A549 (cell line): Measurements from ENCODE around the gene HCFC2. TPM values are rescaled to one million over a fixed set of nuclear protein-coding genes. Genes with fewer than 3 reads are reported as not detected.
A peak's percentile ranks its signal among the peaks of the same experiment; 100 is the strongest.

Experiments
- ATAC-seq, 2 experiments: fragments of 200-7000 bp in 1 of 2; fragments of >200 bp in 1 of 2; cut with Nextera tagmentation in 1 of 2; cut with Tn5 transposase in 1 of 2; 3 replicates each; pipeline versions ENCODE4 v1.8.0 to v1.9.1; 2018 to 2020; ENCODE audit warnings: mild to moderate bottlenecking in 1 of 2, moderate library complexity in 1 of 2
- CTCF ChIA-PET: fragments of 300-600 bp; sonication (Branson Sonifier 250); formaldehyde crosslinking; extraction: SDS; loops from one replicate; lab custom pipeline; 2021; ENCODE audit warnings: antibody characterized with exemption, inconsistent platforms; lab: Yijun Ruan, JAX
- POLR2A ChIA-PET: fragments of 350-600 bp; formaldehyde crosslinking; extraction: SDS; loops from one replicate; lab custom pipeline; 2021; ENCODE audit warnings: antibody characterized with exemption, inconsistent platforms; lab: Yijun Ruan, JAX
- DNase-seq, 2 experiments: peaks; one replicate each; pipeline versions ENCODE4 v3.0.0 to v3.0.0-alpha.2; 2011 to 2016; ENCODE audit warnings: low read depth in 1 of 2, low spot score in 1 of 2
- FAIRE-seq: peaks from 2 replicates; lab custom pipeline; 2011; peaks lifted over from hg19 to GRCh38; lab: Jason Lieb, UNC
- H3K27ac ChIP-seq, 2 experiments: fragments of >200 bp; sonication (Bioruptor Twin); formaldehyde crosslinking; 3 replicates each; pipeline ENCODE4 v1.5.1; 2016 to 2017
- H3K4me1 ChIP-seq: fragments of >200 bp; sonication (Bioruptor Twin); formaldehyde crosslinking; 3 replicates; pipeline ENCODE4 v1.6.1; 2016
- H3K4me2 ChIP-seq: fragments of >200 bp; sonication (Bioruptor Twin); formaldehyde crosslinking; 3 replicates; pipeline ENCODE4 v1.6.1; 2016
- H3K4me3 ChIP-seq: fragments of >200 bp; sonication (Bioruptor Twin); formaldehyde crosslinking; 3 replicates; pipeline ENCODE4 v1.5.1; 2016
- H3K9me3 ChIP-seq: fragments of >200 bp; sonication (Bioruptor Twin); formaldehyde crosslinking; 3 replicates; pipeline ENCODE4 v1.6.1; 2016
- ATOH8 ChIP-seq: fragments of 250-450 bp; sonication (Bioruptor Pico); IDR thresholded peaks from 2 replicates; pipeline ENCODE4 v1.5.0; 2020; ENCODE audit warnings: low read depth, mild to moderate bottlenecking, moderate library complexity
- BCL3 ChIP-seq: fragments of >200 bp; sonication (Bioruptor Twin); formaldehyde crosslinking; IDR thresholded peaks from 3 replicates; pipeline ENCODE4 v1.6.1; 2016
- CBX2 ChIP-seq: fragments of 200-600 bp; sonication (generic); IDR thresholded peaks from 2 replicates; pipeline ENCODE4 v1.6.1; 2016; ENCODE audit warnings: low read depth, mild to moderate bottlenecking, borderline replicate concordance
- EHMT2 ChIP-seq: fragments of 200-600 bp; sonication (generic); IDR thresholded peaks from 2 replicates; pipeline ENCODE4 v1.6.1; 2016; ENCODE audit warnings: antibody characterized with exemption, low read depth, mild to moderate bottlenecking, moderate library complexity
- FOSL2 ChIP-seq, 2 experiments: fragments of 450-650 bp in 1 of 2; fragments of >200 bp in 1 of 2; sonication (Bioruptor Twin) in 1 of 2; formaldehyde crosslinking; IDR thresholded peaks; 2 replicates each; pipeline versions ENCODE4 v1.5.0 to v1.6.1; 2016 to 2020; ENCODE audit warnings: mild to moderate bottlenecking in 1 of 2, moderate library complexity in 1 of 2
- GATA3 ChIP-seq: IDR thresholded peaks from 2 replicates; pipeline ENCODE4 v1.6.1; 2012; ENCODE audit warnings: borderline replicate concordance
- HDAC2 ChIP-seq: fragments of 200-600 bp; sonication (generic); IDR thresholded peaks from 2 replicates; pipeline ENCODE4 v1.6.1; 2016
- HOXA7 ChIP-seq: fragments of 250-450 bp; sonication (Bioruptor Pico); IDR thresholded peaks from 2 replicates; pipeline ENCODE4 v1.5.0; 2020; ENCODE audit warnings: mild to moderate bottlenecking, moderate library complexity
- KDM5A ChIP-seq: fragments of 200-600 bp; sonication (generic); IDR thresholded peaks from 2 replicates; pipeline ENCODE4 v1.6.1; 2016; ENCODE audit warnings: antibody characterized with exemption, mild to moderate bottlenecking
- MAFK ChIP-seq: fragments of 450-650 bp; IDR thresholded peaks from 2 replicates; pipeline ENCODE4 v1.6.1; 2014; ENCODE audit not compliant: partially characterized antibody
- MYC ChIP-seq: IDR thresholded peaks from 2 replicates; pipeline ENCODE4 v1.6.1; 2012; ENCODE audit warnings: mild to moderate bottlenecking, inconsistent platforms, low read length, improper control_type of control experiment, borderline replicate concordance
- NFE2L2 ChIP-seq: fragments of 150-350 bp; conservative IDR thresholded peaks from 2 replicates; pipeline ENCODE4 v1.6.1; 2014; ENCODE audit warnings: low read length
- PBX3 ChIP-seq: IDR thresholded peaks from 2 replicates; pipeline ENCODE4 v1.6.1; 2012
- RAD21 ChIP-seq, 2 experiments: fragments of >200 bp in 1 of 2; sonication (Bioruptor Twin) in 1 of 2; formaldehyde crosslinking in 1 of 2; IDR thresholded peaks in 1 of 2; conservative IDR thresholded peaks in 1 of 2; 2 replicates in 1 of 2; 3 replicates in 1 of 2; pipeline ENCODE4 v1.6.1; 2012 to 2018; ENCODE audit warnings: inconsistent platforms in 1 of 2
- RARB ChIP-seq: fragments of 250-450 bp; sonication (Bioruptor Pico); IDR thresholded peaks from 2 replicates; pipeline ENCODE4 v1.8.0; 2021; ENCODE audit warnings: mild to moderate bottlenecking, moderate library complexity
- RCOR1 ChIP-seq: fragments of 150-350 bp; IDR thresholded peaks from 2 replicates; pipeline ENCODE4 v1.6.1; 2014; ENCODE audit warnings: antibody characterized with exemption, low read length, low read depth
- RNF2 ChIP-seq: fragments of 200-600 bp; sonication (generic); IDR thresholded peaks from 2 replicates; pipeline ENCODE4 v1.6.1; 2016; ENCODE audit warnings: low read depth, mild to moderate bottlenecking, antibody characterized with exemption, moderate library complexity, borderline replicate concordance
- SMC3 ChIP-seq: fragments of >200 bp; sonication (Bioruptor Twin); formaldehyde crosslinking; IDR thresholded peaks from 3 replicates; pipeline ENCODE4 v1.6.1; 2018; ENCODE audit warnings: inconsistent platforms
- TP53 ChIP-seq: fragments of 250-450 bp; sonication (Bioruptor Pico); IDR thresholded peaks from 2 replicates; pipeline ENCODE4 v1.5.0; 2021; ENCODE audit warnings: mild to moderate bottlenecking, moderate library complexity
- ZNF302 ChIP-seq: fragments of 250-450 bp; sonication (Bioruptor Pico); IDR thresholded peaks from 2 replicates; pipeline ENCODE4 v1.9.0; 2021; ENCODE audit warnings: inconsistent platforms, mild to moderate bottlenecking, moderate library complexity
- WGBS: methylation state at CpG from one replicate; pipeline ENCODE4 v1.1.6; 2017; ENCODE audit errors: missing lambda C conversion rate; 5-methylcytosine and 5-hydroxymethylcytosine counted together
- polyA plus RNA-seq, 4 experiments: library from polyadenylated mRNA; depleted of rRNA in 3 of 4; stranded (reverse); fragments of >200 nt; fragmentation: RNase III in 1 of 4; extraction: RNeasy Plus Mini Kit Qiagen cat#74134 plus additional on column Dnase treatment in 1 of 4; gene quantifications; 2 replicates in 3 of 4; 3 replicates in 1 of 4; pipeline ENCODE4 v1.2.3, GENCODE V29; 2011 to 2017

The HCFC2 gene
- polyA plus RNA-seq, 2 of the 4 experiments (the other 2 are of a cell fraction), result 5.0 to 10.0 TPM

DNA sequence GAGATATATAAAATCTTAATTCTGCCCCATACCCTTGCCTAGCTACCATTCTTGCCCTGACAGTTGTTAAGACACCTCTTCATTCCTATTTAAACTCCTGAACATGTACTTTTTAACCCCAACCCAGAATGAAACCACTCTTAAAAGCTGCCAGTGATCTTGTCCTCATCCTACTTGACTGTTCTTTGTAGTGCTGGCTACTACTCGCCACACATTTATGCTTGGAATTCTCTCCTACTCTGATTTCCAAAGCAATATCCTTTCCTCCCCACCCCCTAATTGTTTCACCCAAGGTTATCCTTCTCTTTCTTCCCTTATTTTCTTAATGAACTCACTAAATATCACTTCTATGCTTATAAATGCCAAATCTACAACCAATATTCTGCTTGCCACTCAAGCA, 69.5 kb downstream of the HCFC2 start:
- POLR2A ChIA-PET, result no interaction called here
- Histone ChIP-seq H3K4me1 (peaks cover 75% of the 10 kb centered on the region), H3K27ac (0 out of 6 replicates have a peak overlapping the region, but pooled peaks of 1 of the 2 experiments have one; percentile 8), H3K9me3 (no peaks in the 10 kb centered on the region), H3K4me2 (peak overlapping the region; percentile 91), H3K4me3 (no peak overlapping the region)
- WGBS, result 85% methylated on average over 1 of the region's 1 CpG
- DNase-seq, result no peak
- CTCF ChIA-PET, result interaction anchor here (0.5 to 1.3 kb wide), 5 partner anchors 25 to 840 kb away, joined by 3 to 4 read pairs (median 3); no protein-coding TSS in a partner anchor
- no peak for TF ChIP-seq CBX2
- no peak for FAIRE-seq
- ATAC-seq, result no peak

- FAIRE-seq, result no peak
- Histone ChIP-seq H3K4me2 (peak overlapping the region; percentile 91), H3K9me3 (no peaks in the 10 kb centered on the region), H3K4me1 (peaks cover 75% of the 10 kb centered on the region), H3K4me3 (no peak overlapping the region), H3K27ac (0 out of 6 replicates have a peak overlapping the region, but pooled peaks of 1 of the 2 experiments have one; percentile 18)
- POLR2A ChIA-PET, result no interaction called here
- ATAC-seq, result no peak
- CTCF ChIA-PET, result no interaction called here
- no peak for TF ChIP-seq FOSL2 (IDR thresholded peaks at IDR 0.05)
- no peak for TF ChIP-seq FOSL2 (CRISPR knock-in tag; IDR thresholded peaks at IDR 0.05)
- no peak for TF ChIP-seq RNF2
- TF ChIP-seq BCL3, result no peak
- no peak for TF ChIP-seq EHMT2
- TF ChIP-seq MYC, result no peak
- TF ChIP-seq NFE2L2, result no peak
- TF ChIP-seq KDM5A, result no peak
- TF ChIP-seq HOXA7 (CRISPR knock-in tag), result no peak
- DNase-seq, result no peak
- 93% methylated on average over 1 of the region's 1 CpG for WGBS
These were observed 70.6 kb downstream of the HCFC2 start for GRCh38 chr12:104134882-104135281.

DNA sequence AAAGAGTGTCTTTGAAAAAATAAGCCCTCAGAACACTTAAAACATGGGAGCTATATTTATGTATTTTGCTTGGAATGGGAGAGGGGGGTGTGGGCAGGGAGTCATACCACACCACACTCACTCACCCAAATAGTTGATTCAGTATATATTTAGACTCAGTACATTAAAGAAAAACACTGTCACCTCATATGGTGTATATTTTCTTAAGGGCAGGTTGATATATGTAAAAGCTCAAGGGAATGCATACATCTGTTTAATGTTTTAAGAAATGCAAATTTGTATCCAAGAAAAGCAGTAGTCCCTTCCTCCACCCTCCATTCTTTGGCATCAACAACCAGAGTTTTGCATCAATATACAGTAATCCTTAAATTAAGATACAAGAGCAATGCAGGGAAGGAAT, 72.2 kb downstream of the HCFC2 start:
- ChIA-PET CTCF (interaction anchor here (1.1 kb wide), 1 partner anchor 27 kb away, joined by 4 read pairs; no protein-coding TSS in a partner anchor), POLR2A (interaction anchor here (1.9 to 2.1 kb wide), 2 partner anchors 41 to 44 kb away, joined by 6 to 13 read pairs; no protein-coding TSS in a partner anchor)
- no peak for ATAC-seq
- no peak for DNase-seq
- Histone ChIP-seq H3K27ac (peak overlapping the region; percentile 93 to 94), H3K9me3 (no peaks in the 10 kb centered on the region), H3K4me3 (peak overlapping the region; percentile 89), H3K4me2 (peak overlapping the region; percentile 91), H3K4me1 (peaks cover 58% of the 10 kb centered on the region)
- FAIRE-seq, result no peak
- TF ChIP-seq HDAC2, result no peak
- no peak for TF ChIP-seq SMC3
- TF ChIP-seq PBX3, result no peak
- TF ChIP-seq RCOR1, result no peak
- no peak for TF ChIP-seq ATOH8 (CRISPR knock-in tag)
- TF ChIP-seq TP53 (CRISPR knock-in tag), result no peak
- TF ChIP-seq MAFK, result no peak
- no peak for TF ChIP-seq RARB (CRISPR knock-in tag)
- TF ChIP-seq GATA3, result no peak
- TF ChIP-seq RAD21 (conservative IDR thresholded peaks at IDR 0.05 in 1 of 2, IDR thresholded peaks at IDR 0.05 in 1 of 2), result no peak
- no peak for TF ChIP-seq CBX2
- no peak for TF ChIP-seq HOXA7 (CRISPR knock-in tag)
- no peak for TF ChIP-seq ZNF302 (CRISPR knock-in tag)
- TF ChIP-seq RNF2, result no peak
